Limb (tissue), 2 donors: ENCODE results near the gene C9orf40.

ENCODE experiments used
- DNase-seq, 2 donors: peaks; one replicate each; pipeline ENCODE4 v3.0.0-alpha.2; 2016; ENCODE audit errors: extremely low spot score in 2 of 2

C9orf40 gene, protein sequence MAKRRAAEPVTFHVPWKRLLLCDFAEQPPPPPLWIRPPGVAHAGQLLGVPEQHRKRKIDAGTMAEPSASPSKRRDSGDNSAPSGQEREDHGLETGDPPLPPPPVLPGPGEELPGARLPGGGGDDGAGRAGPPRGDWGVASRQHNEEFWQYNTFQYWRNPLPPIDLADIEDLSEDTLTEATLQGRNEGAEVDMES

DNA sequence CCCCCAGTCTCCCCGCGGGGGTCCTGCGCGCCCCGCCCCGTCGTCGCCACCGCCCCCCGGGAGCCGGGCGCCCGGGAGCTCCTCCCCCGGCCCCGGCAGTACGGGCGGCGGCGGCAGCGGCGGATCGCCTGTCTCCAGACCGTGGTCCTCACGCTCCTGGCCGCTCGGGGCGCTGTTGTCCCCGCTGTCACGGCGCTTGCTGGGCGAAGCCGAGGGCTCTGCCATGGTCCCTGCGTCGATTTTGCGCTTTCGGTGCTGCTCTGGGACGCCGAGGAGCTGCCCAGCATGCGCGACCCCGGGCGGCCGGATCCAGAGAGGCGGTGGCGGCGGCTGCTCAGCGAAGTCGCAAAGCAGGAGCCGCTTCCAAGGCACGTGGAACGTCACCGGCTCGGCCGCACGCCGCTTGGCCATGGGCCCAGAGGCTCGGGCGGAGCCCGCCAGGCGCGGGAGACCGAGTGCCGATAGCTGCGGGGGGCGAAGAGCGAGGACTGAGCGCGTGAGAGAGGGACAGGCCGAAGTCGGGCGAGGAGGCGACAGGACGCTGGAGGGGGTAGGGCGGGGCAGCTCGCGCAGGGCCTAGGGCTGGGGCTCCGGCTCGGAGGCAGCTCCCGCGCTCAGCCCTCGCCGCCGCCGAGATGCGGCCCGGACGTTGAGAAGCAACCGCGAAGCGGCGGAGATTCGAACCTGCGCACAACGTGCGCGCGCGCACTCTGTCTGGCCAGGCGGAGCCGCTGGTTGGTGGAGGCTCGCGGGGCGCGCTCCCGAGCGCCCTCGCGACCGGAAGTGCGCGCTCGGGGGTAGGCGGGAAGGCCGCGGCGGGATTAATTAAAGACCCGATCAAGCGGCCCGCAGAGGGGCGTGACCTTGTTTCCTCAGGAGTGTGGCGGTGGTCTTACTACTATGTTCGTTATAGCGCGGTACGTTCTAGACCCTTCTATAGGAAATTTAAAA, at the start of gene C9orf40:
Gene C9orf40, minus strand, starts transcription at position 712 of the 951 bp plus-strand sequence. Its CDS starts 301 bp downstream, at position 411.
- DNase-seq: peak; percentile 86 to 94

DNA sequence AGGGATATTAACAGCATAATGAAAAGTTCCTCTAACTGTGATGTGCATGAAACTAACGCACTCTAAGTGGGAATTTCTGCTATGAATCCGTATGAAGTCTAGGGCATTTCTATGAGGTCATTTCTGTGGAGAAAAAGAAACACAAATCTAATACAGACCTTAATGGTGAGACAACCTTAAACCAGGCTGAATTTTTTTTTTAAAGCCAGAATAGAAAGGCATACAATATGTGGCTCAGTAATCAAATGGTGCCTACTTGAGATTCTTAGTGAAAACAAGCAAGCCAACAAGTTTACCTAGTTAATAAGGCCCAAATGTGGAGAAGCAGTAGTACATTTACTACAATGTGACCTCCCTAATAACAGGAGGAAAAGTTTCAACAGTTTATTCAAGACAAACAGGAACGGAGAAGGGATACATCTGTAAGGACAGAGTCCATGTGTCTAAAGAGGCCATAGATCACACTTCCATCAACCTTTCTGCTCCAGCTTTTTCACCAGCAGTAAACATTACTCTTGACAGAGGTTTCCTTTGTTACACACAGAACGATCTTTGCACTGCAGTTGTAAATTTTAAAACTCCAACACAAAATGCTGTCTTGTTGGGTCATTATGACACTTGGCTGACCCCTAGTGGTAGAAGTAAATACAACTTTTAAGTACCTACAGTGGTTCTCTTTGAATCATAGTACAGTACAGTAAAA, 49.2 kb upstream of the C9orf40 start:
- peak in 1 of 2 donors; percentile 91 for DNase-seq

DNA sequence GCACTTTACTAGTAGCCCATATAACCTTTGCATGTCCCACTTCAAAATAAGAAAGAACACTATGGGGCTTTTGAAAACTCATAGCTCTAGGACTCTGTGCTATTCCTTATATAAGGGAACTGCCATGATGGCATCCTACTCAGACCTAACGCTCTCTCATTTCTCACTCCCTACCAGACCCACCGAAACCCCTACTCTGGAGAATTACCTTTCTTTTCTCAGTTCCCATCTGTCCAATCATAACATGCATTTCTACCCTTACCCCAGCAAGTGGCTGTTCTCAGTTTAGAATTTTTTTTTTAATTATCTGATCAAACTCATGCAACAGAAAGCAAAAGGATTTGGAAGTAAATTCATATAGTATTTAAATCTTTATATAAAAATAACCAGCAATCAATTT, 48.1 kb upstream of the C9orf40 start:
- no peak for DNase-seq

DNA sequence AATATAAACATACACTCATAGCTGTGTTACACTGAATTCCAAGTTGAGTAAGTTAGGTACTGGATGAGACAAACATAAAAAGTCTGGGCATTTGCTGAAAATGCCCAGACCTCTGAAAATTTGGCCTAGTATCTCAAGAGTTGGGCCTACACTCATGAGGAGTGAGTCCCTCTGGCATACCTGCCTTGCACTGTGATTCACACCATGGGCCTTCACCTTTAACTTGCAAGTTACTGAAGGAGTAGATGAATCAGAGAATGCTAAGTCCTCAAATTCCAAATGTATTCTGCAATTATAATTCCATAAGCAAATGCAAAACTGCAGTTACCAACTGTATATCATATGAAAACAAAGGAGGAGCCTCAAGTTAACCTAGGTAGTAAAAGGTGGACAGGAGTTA, 32.3 kb upstream of the C9orf40 start:
- DNase-seq: no peak

DNA sequence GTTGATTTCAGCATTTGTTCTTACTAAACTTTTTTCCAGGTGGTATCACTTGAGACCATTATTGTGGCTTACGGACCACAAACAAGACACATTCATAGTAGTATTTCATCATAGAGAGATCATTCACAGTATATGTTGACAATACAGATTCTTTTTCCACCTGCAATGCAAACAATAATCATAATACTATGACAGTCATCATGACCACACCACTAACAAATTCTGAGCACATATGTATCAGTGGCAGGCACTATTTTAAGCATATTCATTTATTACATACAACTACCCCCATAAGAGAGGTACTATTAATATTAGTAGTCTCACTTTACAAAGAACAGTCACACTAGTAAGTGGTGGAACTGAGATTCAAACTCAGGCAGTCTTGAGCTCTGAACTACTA, 31.0 kb upstream of the C9orf40 start:
- DNase-seq: no peak

DNA sequence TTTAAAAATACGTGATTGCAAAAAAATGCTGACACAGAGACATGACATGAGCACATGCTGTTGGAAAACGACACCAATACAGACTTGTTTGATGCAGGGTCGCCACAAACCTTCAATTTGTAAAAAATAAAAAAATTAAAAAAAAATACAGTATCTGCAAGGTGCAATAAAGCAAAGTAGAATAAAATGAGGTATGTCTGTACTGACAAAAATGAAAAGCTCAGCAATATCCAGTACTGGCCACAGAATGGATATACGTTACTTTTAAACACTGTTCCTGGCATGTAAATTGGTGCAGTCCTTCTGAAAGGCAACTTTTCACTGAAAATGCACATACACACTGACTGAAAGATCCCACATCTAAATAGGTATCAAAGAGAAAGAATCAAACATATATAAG, 27.1 kb upstream of the C9orf40 start:
- DNase-seq: no peak

DNA sequence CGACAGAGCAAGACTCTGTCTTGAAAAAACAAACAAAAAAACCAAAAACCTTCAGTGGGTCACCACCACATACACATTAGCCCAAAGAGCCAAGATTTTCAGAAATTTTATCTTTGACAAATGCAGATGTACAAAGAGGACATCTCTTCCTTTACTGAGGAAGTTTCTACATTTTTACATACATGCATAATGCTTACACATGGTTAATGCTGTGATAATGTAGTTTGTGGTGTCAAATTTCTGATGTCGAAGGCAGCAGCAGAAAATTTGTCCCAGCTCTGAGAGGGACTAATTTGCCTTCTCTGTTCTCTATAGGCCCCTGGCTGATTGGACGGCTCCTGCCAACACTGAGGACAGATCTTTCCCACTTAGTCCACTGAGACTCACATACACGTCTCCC, 24.6 kb upstream of the C9orf40 start:
- DNase-seq: no peak

DNA sequence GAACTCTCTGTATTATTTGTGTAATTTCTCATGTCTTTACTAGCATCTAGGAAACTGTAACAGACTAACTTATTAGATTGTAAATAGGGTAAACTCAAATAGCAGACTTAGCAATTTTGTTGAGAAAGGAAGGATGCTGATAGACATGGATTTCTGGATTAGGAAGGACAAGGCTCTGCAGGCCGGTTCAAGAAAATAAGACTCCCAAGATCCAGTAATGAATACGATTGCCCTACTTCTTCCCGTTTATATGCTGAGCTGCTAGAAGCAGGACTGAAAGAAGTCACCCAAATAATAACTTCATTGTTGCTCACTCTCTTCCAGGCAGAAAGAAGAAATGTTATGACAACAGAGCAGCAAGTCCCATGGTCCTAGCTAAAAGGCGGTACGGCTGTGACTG, 22.8 kb upstream of the C9orf40 start:
- DNase-seq: no peak

DNA sequence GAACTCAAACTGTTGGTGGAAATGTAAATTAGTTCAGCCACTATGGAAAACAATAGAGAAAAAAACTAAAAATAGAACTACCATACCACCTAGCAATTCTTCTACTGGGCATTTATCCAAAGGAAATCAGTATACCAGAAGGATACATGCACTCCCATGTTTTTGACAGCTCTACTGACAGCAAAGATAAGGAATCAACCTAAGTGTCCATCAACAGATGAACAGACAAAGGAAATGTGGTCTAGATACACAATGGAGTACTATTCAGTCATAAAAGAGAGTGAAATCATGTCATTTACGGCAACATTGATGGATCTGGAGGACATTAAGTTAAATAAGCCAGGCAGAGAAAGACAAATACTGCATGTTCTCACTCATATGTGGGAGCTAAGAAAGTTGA, 21.8 kb upstream of the C9orf40 start:
- no peak for DNase-seq

DNA sequence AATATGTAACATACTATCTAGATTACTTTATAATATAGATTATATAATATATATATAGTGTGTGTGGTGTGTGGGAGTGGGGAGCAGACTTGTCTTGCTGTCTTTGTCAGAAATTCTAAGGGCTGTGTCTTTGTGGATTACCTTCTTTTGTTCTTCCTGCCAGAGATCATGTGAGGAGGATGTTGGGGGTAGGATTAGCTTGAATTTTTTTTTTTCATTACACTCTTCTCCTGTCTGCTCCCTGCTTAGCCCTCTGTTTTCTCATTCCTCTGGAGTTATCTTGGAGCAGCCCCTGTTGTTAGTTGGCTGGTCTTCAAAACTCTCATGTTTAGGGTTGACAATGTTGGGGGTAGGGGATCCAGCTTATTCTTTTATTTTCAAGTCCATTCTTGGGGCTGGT, 21.0 kb upstream of the C9orf40 start:
- no peak for DNase-seq

DNA sequence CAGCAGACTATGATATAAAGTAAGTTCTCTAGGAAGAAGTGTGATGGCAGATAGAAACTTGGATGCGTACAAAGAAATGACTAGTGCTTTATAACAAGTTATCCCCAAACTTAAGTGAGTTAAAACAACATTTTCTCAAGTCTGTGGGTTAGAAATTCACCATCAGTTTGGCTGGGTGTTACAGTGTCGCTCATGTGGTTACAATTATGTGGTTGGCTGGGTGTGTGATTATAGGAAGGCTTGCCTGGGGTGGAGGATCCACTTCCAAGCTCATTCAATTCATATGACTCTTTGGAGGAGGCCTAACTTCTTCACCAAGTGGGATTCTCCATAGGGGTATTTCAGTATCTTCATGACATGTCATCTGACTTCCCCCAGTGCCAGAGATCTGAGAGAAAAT, 10.3 kb upstream of the C9orf40 start:
- DNase-seq: no peak

DNA sequence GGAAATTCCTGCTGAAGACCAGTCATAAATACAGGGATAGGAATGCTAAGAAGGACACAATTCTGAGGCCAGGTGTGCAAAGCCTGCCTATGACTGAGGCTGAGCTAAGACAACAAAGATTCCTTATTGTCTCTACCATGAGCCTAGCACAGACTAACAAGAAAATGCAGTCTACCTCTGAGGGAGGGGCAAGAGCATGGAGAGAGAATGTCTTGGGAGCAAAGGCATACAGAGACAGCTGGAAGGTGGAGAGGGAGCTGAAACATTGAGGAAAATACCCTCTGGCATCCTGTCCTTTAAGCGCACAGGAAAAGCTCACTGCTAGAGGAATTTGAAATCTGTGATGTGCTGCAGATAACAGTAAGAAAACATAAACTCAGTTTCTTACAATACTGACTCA, 8.8 kb upstream of the C9orf40 start:
- no peak for DNase-seq

DNA sequence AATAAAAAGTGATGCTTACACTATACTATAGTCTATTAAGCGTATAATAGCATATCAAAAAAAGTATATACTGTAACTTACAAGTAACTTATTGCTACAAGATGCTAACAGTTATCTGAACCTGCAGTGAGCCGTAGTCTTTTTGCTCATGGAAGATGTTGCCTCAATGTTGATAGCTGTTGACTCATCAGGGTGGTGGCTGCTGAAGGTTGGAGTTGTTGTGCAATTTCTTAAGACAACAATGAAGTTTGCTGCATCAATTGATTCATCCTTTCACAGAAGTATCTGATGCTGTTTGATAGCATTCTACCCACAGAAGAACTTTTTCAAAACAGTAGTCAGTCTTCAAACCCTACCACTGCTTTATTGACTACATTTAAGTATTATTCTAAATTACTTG, 7.8 kb upstream of the C9orf40 start:
- no peak for DNase-seq

DNA sequence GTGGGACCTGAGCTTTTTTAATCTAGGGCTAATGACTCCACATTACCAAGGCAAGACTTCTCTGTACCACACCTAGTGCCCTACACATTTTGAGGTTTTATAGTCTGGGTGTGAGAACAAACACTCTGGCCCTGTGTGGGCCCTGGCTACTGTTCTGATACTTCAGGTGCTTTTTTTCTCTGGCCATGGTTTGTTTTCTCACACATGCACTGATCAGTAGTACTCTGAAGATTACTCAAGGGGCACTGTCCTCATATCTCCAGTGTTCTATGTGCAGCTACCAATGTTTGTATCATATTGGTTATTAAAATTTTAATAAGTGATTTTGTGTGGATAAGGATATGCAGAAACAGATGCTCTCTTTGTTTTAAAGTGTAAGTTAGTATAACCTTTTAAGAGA, 5.9 kb upstream of the C9orf40 start:
- no peak for DNase-seq

DNA sequence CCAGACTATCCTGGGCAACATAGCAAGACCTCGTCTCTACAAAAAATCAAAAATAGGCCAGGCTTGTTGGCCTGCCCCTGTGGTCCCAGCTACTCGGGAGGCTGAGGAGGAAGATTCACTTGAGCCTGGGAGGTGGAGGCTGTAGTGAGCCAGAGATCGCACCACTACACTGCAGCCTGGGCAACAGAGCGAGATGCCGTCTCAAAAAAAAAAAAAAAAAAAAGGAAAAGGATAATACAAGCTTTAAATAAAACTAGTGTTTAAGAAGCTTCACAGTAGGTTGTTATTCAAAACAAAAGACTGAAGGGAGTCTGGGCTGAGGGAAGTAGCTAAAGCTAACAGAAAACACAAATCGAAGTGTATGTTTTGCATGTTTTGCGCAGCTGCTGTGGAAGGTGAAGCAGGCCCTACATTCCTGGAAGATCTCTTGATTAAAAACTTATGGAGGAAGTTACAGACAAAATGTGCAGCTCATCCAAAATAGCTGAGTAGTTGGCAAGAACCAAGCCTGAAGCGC, 581 bp upstream of the C9orf40 start:
- DNase-seq: peak in 1 of 2 donors; percentile 61

DNA sequence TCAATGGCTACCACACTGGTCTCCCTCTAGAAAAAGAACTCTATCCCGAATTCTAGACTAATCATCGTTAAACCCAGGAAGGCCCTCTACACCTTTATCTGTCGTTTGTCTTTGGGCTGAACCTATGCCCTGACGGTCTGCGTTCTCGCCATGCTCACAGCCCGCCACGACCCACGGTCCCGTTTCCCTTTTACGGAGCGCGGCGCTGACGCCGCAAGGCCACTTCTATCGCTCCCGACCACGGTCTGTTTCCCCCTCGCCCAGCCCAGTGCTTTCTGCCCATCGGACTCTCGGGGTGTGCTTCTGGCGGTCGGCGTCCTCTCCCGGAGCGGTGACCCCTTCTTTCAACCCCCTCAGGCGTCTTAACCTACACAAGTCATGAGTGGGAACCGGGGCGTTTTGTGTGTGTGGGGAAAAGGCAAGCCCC, 974 bp downstream of the C9orf40 start:
- peak in 1 of 2 donors; percentile 12 for DNase-seq

DNA sequence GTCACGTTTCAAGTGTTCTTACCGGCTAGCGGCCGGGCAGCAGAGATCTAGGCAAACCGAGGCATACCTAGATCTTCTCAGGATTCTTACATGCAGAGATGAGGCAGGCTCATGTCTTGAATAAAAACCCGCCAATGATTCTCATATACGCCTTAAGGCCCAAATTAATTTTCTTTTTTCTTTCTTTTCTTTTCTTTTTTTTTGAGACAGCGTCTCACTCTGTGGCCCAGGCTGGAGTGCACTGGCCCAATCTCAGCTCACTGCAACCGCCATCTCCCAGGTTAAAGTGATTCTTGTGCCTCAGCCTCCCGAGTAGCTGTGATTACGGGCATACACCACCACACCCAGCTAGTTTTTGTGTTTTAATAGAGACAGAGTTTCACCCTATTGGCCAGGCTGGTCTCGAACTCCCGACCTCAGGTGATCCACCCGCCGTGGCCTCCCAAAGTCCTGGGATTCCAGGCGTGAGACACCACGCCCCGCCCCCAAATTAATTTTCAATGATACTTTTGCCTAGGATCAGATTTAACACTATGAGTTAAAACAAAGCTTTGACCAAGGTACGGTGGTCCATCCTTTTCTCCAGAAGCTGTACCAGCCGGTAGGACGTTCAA, 1.5 kb downstream of the C9orf40 start:
- no peak for DNase-seq

DNA sequence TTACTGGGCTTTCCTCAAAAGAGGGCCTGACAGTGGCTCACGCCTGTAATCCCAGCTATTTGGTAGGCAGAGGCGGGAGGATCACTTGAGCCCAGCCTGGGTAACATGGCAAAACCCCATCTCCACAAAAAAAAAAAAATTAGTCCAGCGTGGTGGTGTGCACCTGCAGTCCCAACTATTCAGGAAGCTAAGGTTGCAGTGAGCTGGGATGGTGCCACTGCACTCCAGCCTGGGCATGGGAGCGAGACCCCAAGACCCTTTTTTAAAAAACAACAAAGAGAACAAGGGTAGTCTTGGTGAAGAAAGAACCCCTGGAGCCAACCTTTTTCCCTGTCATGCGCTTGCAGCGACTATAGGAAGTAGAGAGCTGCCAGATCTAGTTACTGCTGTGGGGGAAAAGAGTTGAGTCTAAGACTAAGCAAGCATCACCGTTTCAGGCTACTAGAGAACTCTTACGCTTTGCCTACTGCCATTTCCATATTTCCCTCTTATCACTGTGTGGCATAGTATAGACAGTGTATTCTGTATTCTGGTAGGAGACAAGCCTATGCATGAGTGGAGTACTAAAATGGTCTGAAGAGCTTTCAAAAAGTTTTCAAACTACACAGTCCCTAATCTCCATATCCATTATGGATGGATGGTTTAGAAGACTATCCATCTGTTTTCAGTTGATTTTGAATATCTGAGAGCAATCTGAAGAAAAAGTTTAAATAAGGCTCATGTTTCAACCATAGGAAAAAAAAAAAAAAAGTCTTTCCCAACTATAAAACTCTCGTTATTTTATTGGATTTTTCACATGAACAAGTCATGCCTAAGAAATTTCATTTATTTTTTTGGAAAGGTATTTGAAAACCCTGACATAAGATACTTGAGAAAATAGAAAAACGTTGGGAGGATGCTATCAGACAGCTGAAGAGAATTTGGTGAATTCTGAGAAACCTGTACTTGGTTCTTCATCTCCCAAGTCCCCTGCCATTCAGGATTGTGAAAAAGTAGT, 2.6 kb downstream of the C9orf40 start:
- DNase-seq: no peak

DNA sequence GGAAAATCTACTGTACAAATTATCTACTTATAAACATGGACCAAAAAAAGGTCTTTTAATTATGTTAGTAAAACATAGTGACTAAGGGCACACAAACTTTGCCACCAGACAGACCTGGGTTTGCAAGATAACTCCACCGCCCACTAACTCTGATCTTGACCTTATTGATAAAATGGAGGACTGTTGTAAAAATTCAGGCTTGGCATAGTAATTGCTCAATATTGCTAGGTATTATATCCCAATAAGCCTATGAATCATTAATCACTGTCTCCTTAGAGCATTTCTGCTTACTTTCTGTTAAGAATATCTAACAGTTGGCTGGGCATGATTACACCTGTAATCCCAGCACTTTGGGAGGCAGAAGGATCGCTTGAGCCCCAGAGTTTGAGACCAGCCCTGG, 3.8 kb downstream of the C9orf40 start:
- DNase-seq: no peak

DNA sequence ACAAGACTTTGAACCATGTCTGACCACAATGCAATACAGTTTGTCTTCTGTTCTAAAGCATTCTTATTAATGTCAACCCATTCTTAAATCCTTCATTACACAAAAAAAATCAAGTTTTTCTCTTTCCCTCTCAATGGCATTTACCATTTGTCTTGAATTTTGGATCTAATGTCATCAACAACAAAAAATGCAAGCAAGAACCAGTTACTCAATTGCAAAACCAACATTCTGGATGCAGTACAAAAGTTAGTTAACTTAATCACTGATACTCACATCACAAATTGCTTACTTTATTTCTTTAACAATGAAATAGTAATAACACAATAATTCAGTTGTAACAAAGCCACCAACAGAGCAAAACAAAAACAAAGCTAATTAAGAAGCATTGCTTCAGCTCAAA, 6.0 kb downstream of the C9orf40 start:
- no peak for DNase-seq
